Ascending aorta (tissue), 2 donors: ENCODE results near the gene RPS19BP1. TPM values are rescaled to one million over a fixed set of nuclear protein-coding genes. Genes with fewer than 3 reads are reported as not detected.

ENCODE experiments used
- DNase-seq, 2 donors: peaks; one replicate each; pipeline ENCODE4 v3.0.0-alpha.2; 2019; ENCODE audit warnings: low spot score in 2 of 2
- H3K27ac ChIP-seq, 2 donors: fragments of 200-600 bp; sonication (generic); one replicate each; pipeline ENCODE4 v1.5.1; 2016 to 2017; ENCODE audit warnings: mild to moderate bottlenecking in 1 of 2
- H3K27me3 ChIP-seq: fragments of 200-600 bp; sonication (generic); one replicate; pipeline ENCODE4 v1.5.1; 2017
- H3K36me3 ChIP-seq, 2 donors: fragments of 200-600 bp; sonication (generic); one replicate each; pipeline ENCODE4 v1.5.1; 2016
- H3K4me1 ChIP-seq, 2 donors: fragments of 200-600 bp; sonication (generic); one replicate each; pipeline ENCODE4 v1.5.1; 2016 to 2017; ENCODE audit warnings: mild to moderate bottlenecking in 1 of 2
- H3K4me3 ChIP-seq, 2 donors: fragments of 200-600 bp; sonication (generic); one replicate each; pipeline ENCODE4 v1.5.1; 2016 to 2017; ENCODE audit warnings: mild to moderate bottlenecking in 1 of 2
- H3K9me3 ChIP-seq, 2 donors: fragments of 200-600 bp; sonication (generic); one replicate each; pipeline ENCODE4 v1.5.1; 2016
- CTCF ChIP-seq, 3 experiments: fragments of 200-600 bp in 2 of 3; fragments of 450-650 bp in 1 of 3; sonication (generic) in 2 of 3; IDR thresholded peaks; one replicate each; pipeline ENCODE4 v1.5.1; 2016 to 2019; ENCODE audit warnings: antibody characterized with exemption in 3 of 3, mild to moderate bottlenecking in 1 of 3, moderate library complexity in 1 of 3
- intact Hi-C: fragments of 100-400 bp; cut with DNase I; formaldehyde crosslinking; loops from one replicate; pipeline ENCODE4 v1.15.1; 2023
- total RNA-seq: library from RNA; depleted of rRNA; stranded (reverse); fragments of >200 nt; gene quantifications from one replicate; pipeline ENCODE4 v1.1.0, GENCODE V29; 2016

RPS19BP1 gene
- total RNA-seq, 1 donor from 2014 or later, result 218 TPM

- Histone ChIP-seq H3K27ac (no peak overlapping the region), H3K36me3 (no peaks in the 10 kb centered on the region), H3K9me3 (no peaks in the 10 kb centered on the region), H3K4me1 (no peaks in the 10 kb centered on the region), H3K4me3 (no peak overlapping the region), H3K27me3 (no peaks in the 10 kb centered on the region)
- intact Hi-C loops, result no loop called here
- no peak for DNase-seq
- no peak for TF ChIP-seq CTCF (IDR thresholded peaks at IDR 0.05)
Observed at GRCh38 chr22:39480557-39480956, 52.0 kb downstream of the RPS19BP1 start.

- no peak overlapping the region for H3K27ac ChIP-seq
- no peaks in the 10 kb centered on the region for H3K36me3 ChIP-seq
- no peak for DNase-seq
- H3K9me3 ChIP-seq, result no peaks in the 10 kb centered on the region
- TF ChIP-seq CTCF (IDR thresholded peaks at IDR 0.05), result no peak
- intact Hi-C loops, result no loop called here
- H3K27me3 ChIP-seq, result no peaks in the 10 kb centered on the region
- no peak overlapping the region for H3K4me3 ChIP-seq
- no peaks in the 10 kb centered on the region for H3K4me1 ChIP-seq
Observed at GRCh38 chr22:39479254-39479653, 53.3 kb downstream of the RPS19BP1 start.

Other genes with a start within 250 kb of the RPS19BP1 start
- gene RPL3, start 213.1 kb downstream of the RPS19BP1 start, total RNA-seq, result 1,479 TPM
- 2.2 TPM for gene SYNGR1, start 182.8 kb downstream of the RPS19BP1 start, total RNA-seq
- 42.9 TPM for gene TAB1, start 133.0 kb downstream of the RPS19BP1 start, total RNA-seq
- gene MGAT3, start 75.7 kb downstream of the RPS19BP1 start, total RNA-seq, result 9.8 TPM
- gene MIEF1, start 30.5 kb downstream of the RPS19BP1 start, total RNA-seq, result 22.5 TPM
- gene ATF4, start 12.2 kb downstream of the RPS19BP1 start, total RNA-seq, result 173 TPM
- not detected for gene CACNA1I, start 38.0 kb upstream of the RPS19BP1 start, total RNA-seq